ENCODE results near the gene AP4B1. TPM values are rescaled to one million over a fixed set of nuclear protein-coding genes. Genes with fewer than 3 reads are reported as not detected.
A peak's percentile ranks its signal among the peaks of the same experiment; 100 is the strongest.

The AP4B1 gene
- polyA plus RNA-seq, 2 of the 4 experiments (the other 2 are of a cell fraction): 9.2 to 11.9 TPM

- FAIRE-seq (no peak), DNase-seq (ENCODE audit: low read depth in 1 of 2, low spot score in 1 of 2) (no peak), ATAC-seq (no peak)
- POLR2A ChIA-PET: interaction anchor here (3.5 kb wide), 1 partner anchor 26 kb away, joined by 32 read pairs; the partner anchor contains the start of gene HIPK1
- CTCF ChIA-PET: interaction anchor here (0.7 to 3.0 kb wide), 9 partner anchors 17 to 830 kb away, joined by 3 to 11 read pairs (median 3); partner anchors contain the start of genes BCL2L15, HIPK1 and LRIG2
- peak overlapping the region; percentile 95 for H3K4me2 ChIP-seq
- 48% methylated on average over 7 of the region's 7 CpGs for WGBS (ENCODE audit: missing lambda C conversion rate)
- peak overlapping the region; percentile 83 to 92 for H3K27ac ChIP-seq
- TF ChIP-seq CHD4 (IDR thresholded peaks at IDR 0.05; ENCODE audit: borderline replicate concordance) (no peak), MAZ (IDR thresholded peaks at IDR 0.05; ENCODE audit: borderline replicate concordance, low read depth, low read length) (no peak), PHF8 (IDR thresholded peaks at IDR 0.05; ENCODE audit: borderline replicate concordance, low read depth) (no peak), HOXB13 (CRISPR knock-in tag; IDR thresholded peaks at IDR 0.05; ENCODE audit: low read depth) (no peak), SMC3 (IDR thresholded peaks at IDR 0.05) (no peak), TP53 (CRISPR knock-in tag; IDR thresholded peaks at IDR 0.05) (no peak), POLR2A (IDR thresholded peaks at IDR 0.05; ENCODE audit: low read length) (no peak), JUN (IDR thresholded peaks at IDR 0.05) (no peak), RAD21 (conservative IDR thresholded peaks at IDR 0.05 in 1 of 2, IDR thresholded peaks at IDR 0.05 in 1 of 2) (no peak), RFX5 (IDR thresholded peaks at IDR 0.05) (no peak), NPAS2 (CRISPR knock-in tag; IDR thresholded peaks at IDR 0.05; ENCODE audit: borderline replicate concordance) (no peak), JUNB (IDR thresholded peaks at IDR 0.05) (no peak), FOXS1 (CRISPR knock-in tag; IDR thresholded peaks at IDR 0.05) (no peak), CBX8 (IDR thresholded peaks at IDR 0.05) (no peak)
- TF ChIP-seq, protein P1, sequence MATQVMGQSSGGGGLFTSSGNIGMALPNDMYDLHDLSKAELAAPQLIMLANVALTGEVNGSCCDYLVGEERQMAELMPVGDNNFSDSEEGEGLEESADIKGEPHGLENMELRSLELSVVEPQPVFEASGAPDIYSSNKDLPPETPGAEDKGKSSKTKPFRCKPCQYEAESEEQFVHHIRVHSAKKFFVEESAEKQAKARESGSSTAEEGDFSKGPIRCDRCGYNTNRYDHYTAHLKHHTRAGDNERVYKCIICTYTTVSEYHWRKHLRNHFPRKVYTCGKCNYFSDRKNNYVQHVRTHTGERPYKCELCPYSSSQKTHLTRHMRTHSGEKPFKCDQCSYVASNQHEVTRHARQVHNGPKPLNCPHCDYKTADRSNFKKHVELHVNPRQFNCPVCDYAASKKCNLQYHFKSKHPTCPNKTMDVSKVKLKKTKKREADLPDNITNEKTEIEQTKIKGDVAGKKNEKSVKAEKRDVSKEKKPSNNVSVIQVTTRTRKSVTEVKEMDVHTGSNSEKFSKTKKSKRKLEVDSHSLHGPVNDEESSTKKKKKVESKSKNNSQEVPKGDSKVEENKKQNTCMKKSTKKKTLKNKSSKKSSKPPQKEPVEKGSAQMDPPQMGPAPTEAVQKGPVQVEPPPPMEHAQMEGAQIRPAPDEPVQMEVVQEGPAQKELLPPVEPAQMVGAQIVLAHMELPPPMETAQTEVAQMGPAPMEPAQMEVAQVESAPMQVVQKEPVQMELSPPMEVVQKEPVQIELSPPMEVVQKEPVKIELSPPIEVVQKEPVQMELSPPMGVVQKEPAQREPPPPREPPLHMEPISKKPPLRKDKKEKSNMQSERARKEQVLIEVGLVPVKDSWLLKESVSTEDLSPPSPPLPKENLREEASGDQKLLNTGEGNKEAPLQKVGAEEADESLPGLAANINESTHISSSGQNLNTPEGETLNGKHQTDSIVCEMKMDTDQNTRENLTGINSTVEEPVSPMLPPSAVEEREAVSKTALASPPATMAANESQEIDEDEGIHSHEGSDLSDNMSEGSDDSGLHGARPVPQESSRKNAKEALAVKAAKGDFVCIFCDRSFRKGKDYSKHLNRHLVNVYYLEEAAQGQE (IDR thresholded peaks at IDR 0.05): no peak
- H3K4me3 ChIP-seq: peak overlapping the region; percentile 77
- H3K4me1 ChIP-seq: peaks cover 9% of the 10 kb centered on the region; the same call in 1 of the 3 replicates
- no peaks in the 10 kb centered on the region for H3K9me3 ChIP-seq
Observed at GRCh38 chr1:113903501-113904292, 902 bp downstream of the AP4B1 start.

GRCh38 chr1:113901191-113901590, 3.4 kb downstream of the AP4B1 start:
- DNase-seq (ENCODE audit: low read depth in 1 of 2, low spot score in 1 of 2) (no peak), ATAC-seq (no peak), FAIRE-seq (no peak)
- POLR2A ChIA-PET: no interaction called here
- CTCF ChIA-PET: interaction anchor here (1.4 kb wide), 1 partner anchor 69 kb away, joined by 3 read pairs; no protein-coding TSS in a partner anchor
- no peak overlapping the region for H3K27ac ChIP-seq
- 78% methylated on average over 3 of the region's 3 CpGs for WGBS (ENCODE audit: missing lambda C conversion rate)
- H3K4me3 ChIP-seq: no peak overlapping the region
- no peak for TF ChIP-seq SMC3 (IDR thresholded peaks at IDR 0.05)
- peaks cover 9% of the 10 kb centered on the region; the same call in 1 of the 3 replicates for H3K4me1 ChIP-seq
- no peak overlapping the region for H3K4me2 ChIP-seq
- no peaks in the 10 kb centered on the region for H3K9me3 ChIP-seq

- TF ChIP-seq, protein P2, sequence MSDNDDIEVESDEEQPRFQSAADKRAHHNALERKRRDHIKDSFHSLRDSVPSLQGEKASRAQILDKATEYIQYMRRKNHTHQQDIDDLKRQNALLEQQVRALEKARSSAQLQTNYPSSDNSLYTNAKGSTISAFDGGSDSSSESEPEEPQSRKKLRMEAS (IDR thresholded peaks at IDR 0.05): no peak
- TF ChIP-seq ZFP36 (IDR thresholded peaks at IDR 0.05; ENCODE audit: borderline replicate concordance, partially characterized antibody) (no peak), NR3C1 (IDR thresholded peaks at IDR 0.05) (no peak)
- no peaks in the 10 kb centered on the region for H3K9me3 ChIP-seq
- no peak for DNase-seq (ENCODE audit: low read depth in 1 of 2, low spot score in 1 of 2)
- ChIA-PET CTCF (no interaction called here), POLR2A (no interaction called here)
- no peak for FAIRE-seq
- no peak for ATAC-seq
- H3K27ac ChIP-seq: no peak overlapping the region
- H3K4me1 ChIP-seq: peaks cover 7% of the 10 kb centered on the region; the same call in 1 of the 3 replicates
- no peak overlapping the region for H3K4me3 ChIP-seq
- H3K4me2 ChIP-seq: no peak overlapping the region
Observed at GRCh38 chr1:113899111-113899510, 5.5 kb downstream of the AP4B1 start.

All from A549 (cell line).